Anterior cingulate cortex (tissue), 58 donors: Measurements from ENCODE around the gene MCM8.

Experiments
- DNase-seq, 58 donors: peaks; one replicate each; lab custom pipeline; 2025; lab: John Stamatoyannopoulos, UW

MCM8 gene

DNA sequence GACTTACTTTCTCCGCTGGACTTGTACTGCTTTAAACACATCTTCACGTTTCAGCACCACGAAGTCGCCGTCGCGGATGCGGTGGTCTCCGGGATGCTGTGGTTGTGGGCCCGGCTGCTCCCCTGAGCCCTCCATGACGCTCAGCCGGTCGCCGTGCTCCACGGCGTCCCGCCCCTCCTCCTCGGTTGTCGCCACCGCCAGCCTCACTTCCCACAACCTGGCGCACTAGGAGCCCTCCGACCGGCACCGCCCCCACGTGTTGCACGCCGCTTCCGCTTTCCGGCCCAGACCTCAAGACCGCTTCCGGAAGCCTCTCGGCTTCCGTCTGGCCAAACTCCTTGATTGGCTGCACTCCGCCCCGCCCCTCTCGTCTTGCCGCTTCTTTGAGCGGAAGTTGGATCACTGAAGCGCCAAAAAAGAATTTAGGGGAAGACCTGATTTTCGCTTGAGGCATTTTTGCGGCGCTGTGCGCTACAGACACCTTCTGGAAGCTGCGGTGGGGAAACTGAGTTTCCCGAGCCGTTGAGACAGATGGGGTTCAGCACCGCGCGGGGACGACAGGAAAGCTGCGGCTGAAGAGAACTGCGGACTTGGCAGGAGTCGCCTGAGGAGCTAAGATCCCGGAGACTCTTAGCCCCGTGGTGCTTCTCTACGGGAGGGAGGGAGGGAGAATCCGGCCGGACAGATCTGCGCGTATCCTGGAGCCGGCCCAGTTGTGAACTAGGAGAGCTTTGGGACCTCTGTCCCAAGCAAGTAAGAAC lies at the start of gene MCM8, which contains the start of gene TRMT6:
MCM8 (plus strand) TSS at position 382 of the 761 bp plus-strand sequence. CDS start 1,364 bp downstream, outside the sequence.
TRMT6 (minus strand) TSS at position 263 of the 761 bp plus-strand sequence; CDS start at position 135, 128 bp downstream.
- DNase-seq = peak; percentile 61 to 96 (median 92)

DNA sequence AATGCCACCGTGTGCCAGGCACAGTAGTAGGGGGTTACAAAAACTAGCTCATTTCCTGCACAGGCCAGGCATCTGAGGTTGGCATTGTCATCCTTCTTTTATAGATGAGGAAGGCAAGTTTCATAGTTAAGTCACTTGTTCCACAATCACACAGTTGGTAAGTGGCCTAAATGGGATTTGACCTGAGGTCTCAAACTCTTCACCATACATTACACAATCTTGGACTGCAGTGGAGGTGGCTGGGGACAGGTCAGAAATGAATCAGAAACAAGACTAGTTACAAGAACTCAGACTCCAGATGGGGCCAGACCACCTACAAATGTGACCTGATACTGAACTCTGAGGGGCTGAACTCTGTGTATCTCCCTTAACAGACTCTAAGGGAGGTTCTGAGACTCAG lies 49.5 kb upstream of the MCM8 start:
- no peak for DNase-seq

DNA sequence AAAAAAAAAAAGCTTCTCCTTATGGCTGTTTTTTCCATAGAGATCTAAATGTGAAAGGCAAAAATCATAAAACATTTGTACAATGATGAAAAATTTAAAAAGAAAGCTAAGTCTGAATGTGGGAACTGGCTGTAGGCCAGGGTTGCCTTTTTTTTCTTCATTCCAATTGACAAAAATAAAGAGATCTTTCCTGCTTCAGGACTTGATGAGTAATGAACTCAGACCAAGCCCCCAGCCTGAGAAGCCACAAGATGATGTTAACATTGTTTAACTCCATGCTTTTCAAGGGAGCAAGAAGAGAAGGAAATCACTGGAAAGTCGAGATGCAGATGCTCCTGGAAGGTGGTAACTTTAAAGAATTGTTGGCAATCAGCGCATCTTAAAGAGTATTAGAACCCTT lies 41.5 kb upstream of the MCM8 start:
- DNase-seq = peak in 1 of 58 donors; percentile 26

DNA sequence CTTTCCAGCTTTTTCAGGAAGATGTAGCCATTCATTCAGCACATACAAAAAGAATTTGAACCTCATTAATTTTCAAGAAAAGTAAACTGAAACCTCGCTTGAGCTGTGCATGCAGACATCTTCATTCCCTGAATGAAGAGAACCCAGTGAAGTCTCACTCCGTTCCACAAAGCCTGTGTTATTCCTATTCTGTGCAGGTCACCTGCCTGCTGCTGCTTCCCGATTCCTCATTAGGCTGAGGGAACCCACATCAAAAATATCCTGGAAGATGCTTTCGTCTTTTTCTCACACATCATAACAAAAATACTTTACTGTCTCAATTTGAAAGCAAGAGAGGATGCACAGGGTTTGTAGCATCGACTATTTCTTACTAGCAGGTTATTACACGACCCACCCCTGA lies 40.3 kb upstream of the MCM8 start:
- no peak for DNase-seq

DNA sequence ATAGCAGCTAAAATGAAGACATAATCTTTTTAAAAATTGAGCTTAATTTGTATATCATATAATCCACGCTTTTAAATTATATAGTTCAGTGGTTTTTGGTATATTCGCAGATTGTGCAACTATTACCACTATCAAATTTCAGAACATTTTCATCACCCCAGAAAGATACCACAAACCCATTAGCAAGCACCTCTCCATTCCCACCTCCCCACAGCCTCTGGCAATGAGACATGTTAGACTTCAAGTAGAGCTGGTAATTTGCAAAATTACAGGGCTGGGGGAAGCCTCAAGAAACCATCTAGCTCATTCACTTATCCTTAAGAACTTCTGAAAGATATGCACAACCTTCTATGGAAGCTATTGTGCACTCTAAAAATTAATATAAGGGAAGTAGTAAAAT lies 37.3 kb upstream of the MCM8 start:
- DNase-seq = no peak

DNA sequence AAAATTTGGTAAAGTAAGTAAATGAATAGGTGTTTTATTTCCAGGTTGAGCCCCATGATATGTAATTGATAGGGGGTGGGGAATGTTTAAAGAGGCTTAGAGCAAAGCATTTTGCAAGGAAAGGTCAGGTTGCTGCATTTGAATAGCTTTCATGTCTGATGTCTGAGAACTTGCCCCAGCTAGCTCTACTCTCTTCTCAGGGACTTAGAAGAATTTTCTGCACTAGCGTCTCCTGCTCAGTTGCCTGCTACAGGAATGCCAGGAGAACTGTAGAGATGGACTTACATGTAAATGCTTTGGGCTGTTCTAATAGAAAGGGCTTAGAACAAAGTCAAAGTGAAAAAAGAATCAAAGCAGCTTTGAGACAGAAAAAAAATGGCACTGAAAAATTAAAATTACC lies 35.6 kb upstream of the MCM8 start:
- DNase-seq = no peak

DNA sequence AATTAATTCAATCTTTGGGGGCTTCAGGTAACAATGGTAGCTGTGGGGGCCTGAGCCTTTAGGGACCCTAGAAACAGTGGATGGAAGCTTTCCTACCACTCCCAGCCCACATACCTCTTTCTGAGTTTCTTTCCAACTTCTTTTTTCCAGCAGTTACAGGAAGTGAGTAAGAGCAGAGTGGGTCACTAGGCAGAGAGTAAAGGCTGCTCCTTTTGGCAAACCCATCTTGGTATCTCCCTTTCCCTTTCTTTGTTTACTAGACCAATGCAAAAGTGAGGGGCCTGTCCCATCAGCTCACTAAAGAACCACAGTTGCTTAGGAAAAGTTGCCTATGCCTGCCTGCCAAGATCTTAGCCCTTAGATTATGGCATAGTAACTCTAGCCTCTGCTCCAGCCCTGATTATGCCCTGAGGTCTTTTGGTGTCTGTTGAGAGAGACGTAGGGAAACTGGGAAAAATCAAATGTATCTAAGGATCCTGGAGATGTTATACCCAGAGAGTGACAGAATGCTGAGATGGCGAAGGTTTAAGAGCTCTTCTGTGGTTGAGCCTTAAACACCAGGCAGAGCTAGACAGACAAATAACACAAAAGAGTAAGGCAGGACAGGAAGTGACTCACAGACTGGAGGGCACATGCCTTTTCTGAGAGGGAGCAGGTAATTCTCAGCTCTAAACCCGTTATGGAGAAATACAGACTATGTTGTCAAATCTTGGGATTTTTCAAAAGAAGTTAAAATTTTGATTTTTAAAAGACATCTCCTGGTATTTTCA lies 31.4 kb upstream of the MCM8 start:
- no peak for DNase-seq

DNA sequence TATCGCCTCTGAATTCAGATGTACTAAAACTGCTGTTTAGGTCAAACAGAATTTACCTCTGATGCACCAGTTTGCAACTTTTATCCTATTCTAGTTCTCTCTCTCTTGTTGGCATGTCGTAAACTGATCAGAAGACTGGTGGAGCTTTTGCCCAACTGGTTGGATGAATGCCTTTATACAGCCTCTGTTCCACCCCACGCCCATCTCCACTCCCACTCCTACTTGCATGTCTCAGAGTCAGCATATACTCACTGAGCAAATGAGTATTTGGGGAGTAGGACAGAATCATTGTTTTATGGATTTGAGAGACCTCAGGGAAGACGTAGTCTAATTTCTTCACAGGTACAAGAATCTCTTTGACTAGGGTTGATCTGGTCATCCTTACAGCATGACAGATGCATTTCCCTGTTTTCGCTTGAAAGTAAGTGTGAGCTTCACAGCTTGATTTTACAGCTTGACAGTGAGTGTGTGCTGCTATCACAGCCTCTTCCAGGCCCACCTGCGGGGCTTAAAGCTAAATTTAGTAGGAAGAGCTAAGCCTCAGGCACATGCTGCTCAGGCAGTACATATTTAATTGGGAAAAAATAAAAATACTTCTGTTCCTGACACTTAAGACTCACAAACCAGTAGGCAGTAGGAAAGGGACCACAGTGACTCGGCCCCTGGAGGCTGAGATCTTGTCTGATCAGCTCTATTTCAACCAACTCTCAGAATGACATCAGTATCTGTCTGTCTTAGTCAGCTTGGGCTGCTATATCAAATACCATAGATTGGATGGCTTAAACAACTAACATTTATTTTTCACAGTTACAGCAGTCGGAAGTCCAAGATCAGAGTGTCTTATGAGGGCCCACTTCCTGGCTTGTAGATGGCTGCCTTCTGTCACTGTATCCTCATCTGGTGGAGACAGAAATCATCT lies 30.6 kb upstream of the MCM8 start:
- no peak for DNase-seq

DNA sequence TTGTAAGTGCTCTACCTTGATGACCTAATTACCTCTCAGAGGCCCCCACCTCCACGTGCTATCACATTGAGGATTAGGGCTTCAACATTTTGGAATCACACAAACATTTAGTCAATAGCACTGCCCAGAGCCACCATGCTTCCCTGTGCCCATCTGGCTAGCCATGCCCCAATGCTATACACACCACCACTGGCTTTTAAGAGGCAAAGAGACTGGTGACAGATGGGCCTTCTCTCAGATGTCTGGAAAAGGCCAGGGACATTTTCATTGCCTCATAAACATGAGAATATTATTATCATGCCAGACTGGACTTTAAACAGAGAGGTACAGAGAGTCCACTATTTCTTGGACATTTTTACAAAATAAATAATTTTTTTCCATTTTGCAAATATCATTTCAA lies 29.9 kb upstream of the MCM8 start:
- DNase-seq = no peak

DNA sequence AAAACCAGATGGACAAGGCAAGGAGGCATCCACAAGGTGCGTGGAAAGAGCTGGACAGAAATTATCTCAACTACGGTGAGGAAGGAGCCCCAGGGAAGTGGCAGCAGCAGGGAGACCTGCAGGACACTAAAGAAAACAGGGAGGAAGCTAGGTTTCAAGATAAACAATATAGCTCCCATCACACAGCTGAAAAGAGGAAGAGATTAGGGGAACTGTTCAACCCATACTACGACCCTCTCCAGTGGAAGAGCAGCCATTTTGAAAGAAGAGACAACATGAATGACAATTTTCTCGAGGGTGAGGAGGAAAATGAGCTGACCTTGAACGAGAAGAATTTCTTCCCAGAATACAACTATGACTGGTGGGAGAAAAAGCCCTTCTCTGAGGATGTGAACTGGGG lies 27.0 kb upstream of the MCM8 start:
- no peak for DNase-seq

DNA sequence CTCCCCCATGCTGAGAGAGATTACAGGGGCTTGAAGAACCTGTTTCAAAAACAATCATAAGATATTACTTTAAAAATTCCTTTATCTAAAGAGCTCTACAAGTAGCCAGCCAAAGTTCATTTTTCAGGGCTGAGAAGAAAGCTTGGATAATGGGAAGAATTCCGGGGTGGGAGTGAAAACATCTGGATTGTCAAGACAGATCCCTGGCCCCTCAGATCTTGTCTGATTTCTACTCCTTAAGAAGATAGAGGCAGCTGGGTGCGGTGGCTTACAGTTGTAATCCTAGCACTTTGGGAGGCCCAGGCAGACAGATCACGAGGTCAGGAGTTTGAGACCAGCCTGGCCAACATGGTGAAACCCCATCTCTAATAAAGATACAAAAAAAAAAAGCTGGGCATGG lies 24.9 kb upstream of the MCM8 start:
- DNase-seq = no peak

DNA sequence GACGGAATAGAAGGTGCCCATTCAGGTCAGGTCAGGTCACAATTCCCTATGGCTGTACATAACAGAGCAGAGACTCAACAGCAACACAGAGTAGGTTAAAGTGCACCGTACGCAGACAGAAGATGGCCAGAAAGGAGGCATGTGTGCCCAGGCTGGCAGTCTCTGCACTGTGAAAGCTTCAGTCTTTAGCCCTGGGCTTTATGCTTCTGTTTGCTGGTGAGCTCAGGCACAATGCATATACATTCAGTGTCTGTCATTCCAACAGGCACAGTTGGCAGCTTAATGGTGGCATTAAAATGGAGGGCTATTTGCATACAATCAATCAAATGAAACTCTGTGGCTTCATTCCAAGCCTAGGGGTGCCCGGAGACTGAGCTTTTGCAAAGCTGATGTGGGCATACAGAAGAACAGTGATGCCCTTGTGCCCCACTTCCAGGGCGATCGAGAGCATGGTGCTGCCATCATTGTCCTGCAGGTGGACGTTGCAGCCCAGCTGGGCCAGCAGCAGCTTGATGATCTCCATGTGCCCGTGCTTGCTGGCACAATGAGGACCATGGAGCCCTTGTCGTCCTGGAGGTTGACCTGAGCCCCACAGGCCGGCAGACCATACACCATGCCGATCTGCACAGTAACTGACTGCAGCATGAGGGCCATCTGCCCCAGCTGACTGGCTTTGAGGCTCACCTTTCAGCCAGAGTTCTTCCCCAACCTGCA lies 22.5 kb upstream of the MCM8 start:
- DNase-seq = no peak

DNA sequence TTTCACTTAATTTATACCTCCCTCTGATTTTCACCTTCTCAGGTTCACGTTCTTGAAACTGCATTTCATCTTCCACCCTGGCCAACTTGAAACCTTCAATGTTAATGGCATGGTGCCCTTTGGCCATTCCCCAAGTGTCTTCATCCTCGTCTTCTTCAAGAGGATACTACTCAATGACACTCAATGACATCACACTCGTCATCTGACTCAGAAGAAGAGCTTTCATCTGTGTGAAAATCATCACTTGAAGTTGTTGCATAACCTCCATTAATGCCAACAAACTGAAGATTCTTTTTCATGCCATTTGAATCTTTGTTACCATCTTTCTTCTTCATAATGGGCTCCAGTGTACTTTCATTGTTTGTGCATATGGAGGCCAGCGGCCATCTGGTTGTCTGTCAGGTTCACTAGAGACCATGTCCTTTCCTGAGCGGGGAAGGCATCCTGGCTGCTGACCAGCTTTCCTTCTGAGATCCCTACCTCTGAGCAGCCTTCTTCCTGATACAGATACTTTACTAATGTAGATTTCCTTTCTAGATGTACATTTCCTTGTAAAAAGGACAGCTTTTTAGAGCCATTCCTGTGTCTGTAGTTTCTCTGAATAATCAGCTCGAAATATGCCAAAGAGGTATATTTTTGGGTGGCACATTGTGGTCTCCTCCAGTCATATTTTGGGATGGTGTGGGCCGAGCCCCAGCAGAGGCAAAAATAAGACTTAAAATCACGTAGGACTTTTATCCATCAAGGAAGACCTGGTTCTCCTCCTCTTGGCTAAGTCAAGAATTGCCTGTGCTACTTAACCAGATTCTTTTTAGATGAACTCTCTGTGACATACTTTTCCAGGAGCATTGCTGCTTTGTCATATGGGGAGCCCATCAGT lies 21.4 kb upstream of the MCM8 start:
- DNase-seq = peak in 2 of 58 donors; percentile 10 to 19

DNA sequence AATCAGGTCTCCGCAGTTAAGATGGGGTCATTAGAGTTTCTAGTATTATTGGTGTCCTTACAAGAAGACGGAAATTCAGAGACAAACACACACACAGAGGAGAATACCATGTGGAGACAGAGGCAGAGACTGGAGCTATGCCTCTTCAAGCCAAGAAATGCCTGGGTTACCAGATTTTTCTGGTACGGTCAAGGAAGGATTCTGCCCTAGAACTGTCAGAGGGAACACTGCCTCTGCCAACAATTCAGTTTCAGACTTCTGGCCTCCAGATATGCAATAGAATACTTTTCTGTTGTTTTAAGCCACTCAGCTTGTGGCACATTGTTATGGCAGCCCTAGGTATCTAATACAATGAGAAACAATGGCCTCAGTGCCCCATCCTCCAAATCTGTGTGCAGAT lies 19.0 kb upstream of the MCM8 start:
- no peak for DNase-seq

DNA sequence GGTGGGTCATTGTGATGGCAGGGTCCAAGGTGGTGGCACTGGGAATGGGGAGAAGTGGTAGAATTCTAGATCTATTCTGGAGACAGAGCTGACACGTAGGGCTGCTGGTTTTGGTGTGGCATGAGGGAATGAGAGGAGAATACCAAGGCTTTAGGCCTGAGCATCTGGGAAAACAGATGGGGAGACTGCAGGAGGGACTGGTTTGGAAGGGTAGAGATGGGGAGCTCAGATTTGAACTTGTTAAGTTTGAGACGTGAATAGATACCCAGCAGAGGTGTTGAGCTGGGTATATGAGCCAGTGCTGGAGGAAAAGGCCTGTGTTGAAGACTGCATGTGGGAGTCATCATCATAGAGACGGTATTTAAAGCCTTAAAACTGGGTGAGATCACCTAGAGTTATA lies 17.7 kb upstream of the MCM8 start:
- DNase-seq = no peak

DNA sequence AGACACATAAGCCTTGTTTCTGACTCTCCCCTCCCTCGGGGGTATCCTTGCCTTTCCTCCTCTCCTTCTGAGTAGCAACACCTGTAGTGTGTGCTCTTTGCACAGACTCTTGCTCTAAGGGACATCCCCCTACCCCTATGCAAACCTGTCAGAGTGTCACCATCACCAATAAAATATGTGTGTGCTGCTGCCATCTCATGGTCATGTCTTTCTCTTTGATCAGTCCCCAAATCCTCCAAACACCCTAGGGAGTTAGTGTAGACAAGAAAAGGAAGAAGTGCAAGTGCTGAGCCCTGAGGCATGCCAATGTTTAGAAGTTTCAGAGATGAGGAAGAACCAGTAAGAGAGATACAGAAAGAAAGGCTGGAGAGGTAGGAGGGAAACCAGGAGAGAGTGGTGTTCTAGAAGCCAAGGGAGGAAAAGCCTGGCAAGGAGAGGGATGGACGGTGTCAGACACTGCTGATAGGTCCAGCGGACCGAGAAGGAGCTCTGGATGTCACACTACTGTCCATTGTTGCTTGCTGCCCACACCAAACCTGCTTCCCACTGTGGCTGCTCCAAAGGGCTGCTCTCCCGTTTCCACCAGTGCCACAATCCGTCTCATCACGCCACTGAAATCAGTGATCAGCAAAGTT lies 16.5 kb upstream of the MCM8 start:
- DNase-seq = no peak

DNA sequence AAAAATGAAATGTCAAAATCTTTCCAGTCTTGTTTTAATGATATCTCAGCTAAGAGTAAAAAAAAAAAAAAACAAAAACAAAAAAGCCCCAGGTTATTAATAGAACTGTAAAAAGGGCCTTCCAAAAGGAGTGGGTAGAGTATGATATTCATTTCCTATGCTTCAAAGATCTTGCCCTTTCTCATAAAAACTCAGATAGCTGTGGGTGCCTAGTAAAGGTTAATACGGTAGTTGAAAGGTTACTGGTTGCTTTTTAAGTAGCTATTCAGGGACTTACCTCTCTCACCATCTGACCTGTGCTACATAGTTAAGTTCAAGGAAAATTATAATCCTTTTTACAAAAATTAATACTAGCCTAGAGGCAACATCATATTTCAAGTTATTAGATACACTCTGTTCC lies 15.1 kb upstream of the MCM8 start:
- DNase-seq = no peak

DNA sequence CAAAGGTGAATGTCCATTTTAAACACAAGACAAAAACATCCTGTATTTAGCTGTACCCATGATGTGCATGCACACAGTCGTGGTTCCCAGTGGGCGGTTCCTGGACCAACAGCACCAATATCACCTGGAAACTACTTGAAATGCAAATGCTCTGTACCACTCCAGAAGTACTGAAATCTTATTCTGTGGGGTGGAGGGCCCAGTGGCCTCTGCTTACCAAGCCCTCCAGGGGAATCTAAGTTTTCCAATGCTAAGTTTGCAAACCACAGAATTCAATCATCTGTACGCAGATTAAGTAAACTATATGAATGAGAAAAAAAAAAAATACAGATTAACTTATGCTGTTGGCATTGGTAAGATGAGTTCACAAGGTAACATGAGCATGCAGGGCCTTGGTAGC lies 14.2 kb upstream of the MCM8 start:
- no peak for DNase-seq
